HG03108 (cell line): Measurements from ENCODE around the gene TBC1D19.

Experiments
- ATAC-seq: cut with Tn5 transposase; IDR thresholded peaks from one replicate; pipeline ENCODE4 v1.9.1; 2021; ENCODE audit warnings: moderate library complexity; ENCODE audit not compliant: unreplicated experiment

The TBC1D19 gene

DNA sequence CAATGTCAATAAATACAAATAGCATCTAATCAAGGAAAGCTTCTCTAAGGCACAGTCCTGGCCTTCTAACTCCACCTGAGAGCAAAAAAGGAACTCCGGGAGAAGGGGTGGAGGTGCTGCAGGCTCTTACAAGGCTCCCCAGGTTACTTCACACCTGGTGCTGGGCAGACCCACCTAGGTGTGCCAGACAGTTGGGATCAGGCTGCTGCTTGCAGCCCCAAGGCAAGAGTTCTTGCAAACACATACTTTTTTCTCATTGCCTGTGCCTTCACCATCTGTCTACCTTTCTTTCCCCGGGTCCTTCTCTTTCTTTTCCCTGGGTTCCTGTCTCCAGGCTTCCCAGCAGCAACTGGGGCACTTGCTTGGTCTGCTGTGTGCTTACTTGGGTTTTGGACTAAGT is 195.3 kb downstream of the TBC1D19 start:
- ATAC-seq = no peak

DNA sequence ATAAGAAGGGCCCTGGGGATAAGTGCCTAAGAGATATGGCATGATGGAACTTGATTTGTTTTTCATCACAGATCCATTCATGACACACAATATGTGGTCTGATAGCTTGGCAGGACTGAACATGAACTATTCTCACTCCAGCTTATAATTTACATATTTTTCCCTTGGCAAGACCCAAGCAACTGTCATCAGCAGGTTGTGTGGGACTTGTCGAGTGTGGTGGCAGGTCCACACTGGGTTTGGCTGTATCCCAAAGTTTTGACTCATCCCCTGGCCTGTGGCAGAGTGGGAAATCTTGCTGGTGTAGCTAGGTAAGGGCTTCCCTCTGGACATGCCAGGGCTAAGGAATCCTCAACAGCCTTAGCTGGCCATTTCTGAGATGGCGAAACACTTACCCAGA is 195.8 kb downstream of the TBC1D19 start:
- ATAC-seq = no peak

DNA sequence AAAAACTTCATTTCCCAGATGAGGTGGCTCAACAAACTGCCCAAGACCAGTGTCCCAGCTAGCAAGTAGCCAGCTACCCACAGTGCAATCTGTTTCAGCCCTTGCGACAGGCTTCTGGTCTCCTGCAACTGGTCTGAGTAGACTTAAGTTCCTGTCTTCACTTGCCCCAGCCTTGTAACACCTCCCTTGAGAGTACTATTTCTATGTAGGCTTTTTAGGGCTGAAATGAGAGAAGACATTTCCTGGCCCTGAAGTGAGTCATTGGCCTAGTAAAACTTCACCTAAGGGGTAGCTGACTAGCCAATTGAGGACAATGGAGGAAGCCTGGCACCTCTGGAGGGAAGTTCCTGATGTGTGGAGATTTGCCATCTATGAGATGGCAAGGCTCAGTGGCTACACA is 196.7 kb downstream of the TBC1D19 start:
- ATAC-seq = peak; percentile 83

DNA sequence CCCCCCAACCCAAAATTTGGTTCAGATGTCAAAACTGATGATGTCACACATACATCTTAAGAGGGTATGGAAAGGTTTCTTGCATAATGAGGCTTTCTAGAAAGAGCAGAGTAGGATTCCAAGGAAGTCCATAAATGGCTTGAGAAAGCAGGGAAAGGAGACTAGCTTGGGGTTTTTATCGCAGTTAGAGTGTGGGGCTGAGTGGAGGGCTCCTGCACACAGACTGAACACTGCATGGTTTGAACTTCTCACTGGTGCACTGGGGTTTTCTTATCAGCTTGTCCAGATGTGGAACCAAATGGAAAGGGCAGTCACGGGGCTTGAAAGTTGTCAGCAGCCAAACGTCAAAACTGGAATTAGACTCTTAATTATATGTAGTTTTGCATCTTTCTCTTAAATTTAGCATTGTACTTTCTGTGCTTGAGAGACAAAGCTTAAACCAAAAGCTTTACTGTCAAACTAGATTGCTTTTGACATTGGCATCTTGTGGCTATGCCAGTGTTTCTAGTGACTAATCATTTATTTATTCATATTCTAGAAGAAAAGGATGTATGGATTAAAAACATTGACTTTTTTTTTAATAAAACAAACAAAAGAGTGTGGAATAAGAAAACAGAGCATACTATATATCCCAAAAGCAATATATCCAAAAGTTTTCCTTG is 198.4 kb downstream of the TBC1D19 start:
- ATAC-seq = no peak

DNA sequence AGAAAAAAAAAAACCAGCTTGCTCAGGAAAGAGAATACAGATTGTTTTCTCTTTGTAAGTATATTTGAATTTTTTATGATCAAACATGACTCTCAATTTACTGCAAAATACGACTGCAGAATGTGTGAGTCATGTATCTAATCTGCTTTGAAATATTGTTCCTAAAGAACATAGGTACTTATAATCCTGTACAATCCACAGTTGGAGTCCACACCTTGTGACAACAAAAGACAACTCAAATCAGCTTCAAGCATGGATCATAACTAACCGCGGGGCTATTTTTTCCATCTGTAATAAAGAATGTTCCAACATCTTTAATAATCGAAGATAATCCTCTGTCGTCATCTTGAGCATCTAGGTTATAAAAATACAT is 198.9 kb downstream of the TBC1D19 start:
- ATAC-seq = no peak

DNA sequence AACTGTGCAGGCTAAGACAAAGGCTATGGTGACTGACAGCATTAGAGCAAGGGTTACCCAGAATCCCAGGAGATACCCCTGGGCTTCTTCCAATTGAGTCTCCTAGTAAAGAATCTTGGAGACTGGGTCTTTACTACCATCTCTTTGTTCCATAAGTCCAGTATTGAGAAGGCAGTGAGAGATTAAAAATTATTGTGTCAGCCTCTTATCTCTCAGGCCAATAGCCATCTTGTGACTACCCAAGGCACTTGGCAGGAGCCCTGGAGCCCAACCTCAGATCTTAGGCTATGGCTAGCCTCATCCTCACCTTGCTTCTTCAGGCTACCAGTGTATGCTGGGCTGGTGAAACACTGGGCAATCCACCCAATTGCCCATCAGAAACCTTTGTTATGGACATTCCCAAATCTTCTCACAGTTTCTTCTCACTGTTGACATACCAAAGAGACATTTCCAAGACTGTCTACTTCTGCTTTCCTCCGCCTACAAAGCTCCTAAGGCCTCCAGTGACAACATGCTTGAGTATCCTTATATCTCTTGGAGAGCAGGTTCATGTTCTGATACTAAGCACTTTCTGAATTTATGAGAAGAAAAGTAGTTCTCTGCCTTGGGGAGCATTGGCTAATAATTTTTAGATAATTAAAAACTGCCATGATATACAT is 200.5 kb downstream of the TBC1D19 start:
- ATAC-seq = no peak

DNA sequence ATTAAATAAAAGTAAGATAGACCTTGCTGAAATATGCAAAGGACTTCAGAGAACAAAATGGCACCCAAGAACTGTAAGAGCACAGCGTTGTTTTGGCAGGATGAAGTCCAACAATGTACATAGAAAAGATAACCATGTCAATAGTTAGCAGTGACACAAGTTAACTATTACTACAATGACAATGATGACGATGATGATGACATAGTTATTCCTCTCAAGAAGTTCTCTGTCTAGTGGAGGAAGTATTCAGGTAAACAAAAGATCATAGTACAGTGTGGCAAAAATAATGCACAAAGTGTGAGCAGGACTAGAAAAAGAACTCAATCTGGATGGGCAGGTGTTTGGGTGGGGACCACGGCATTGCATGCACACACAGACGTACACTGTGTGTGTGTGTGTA is 201.4 kb downstream of the TBC1D19 start:
- no peak for ATAC-seq

DNA sequence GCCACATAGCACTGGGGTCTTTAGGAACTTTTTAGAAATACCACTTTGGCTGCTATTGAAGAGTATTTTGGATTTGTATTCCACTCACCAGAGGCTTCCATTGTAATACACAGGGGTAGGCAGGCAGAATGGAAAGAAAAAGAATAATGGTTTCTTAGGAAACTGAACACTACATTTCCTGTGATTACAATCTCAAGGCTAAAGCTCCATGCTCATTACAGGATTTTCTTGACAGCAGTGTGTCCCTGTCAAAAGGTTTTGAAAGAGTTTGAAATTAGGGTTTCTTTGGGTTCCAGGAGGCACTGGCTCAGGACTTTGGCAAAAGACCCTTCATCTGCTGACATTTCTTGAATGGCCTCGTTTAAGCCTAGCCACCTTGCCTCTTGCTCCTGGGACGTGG is 201.9 kb downstream of the TBC1D19 start:
- no peak for ATAC-seq

DNA sequence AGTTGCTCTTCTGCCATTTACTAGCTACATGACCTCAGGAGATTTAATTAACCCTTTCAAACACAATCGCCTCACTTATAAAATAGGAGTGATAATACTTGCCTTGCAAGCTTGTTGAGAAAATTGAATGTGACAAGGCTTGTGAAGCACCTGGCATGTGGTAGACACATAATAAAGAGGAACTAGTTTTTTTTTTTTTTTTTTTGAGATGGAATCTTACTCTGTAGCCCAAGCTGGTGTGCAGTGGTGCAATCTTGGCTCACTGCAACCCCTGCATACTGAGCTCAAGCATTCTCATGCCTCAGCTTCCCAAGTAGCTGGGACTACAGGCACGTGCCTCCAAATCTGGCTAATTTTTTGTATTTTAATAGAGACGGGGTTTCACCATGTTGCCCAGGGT is 203.0 kb downstream of the TBC1D19 start:
- ATAC-seq = no peak

DNA sequence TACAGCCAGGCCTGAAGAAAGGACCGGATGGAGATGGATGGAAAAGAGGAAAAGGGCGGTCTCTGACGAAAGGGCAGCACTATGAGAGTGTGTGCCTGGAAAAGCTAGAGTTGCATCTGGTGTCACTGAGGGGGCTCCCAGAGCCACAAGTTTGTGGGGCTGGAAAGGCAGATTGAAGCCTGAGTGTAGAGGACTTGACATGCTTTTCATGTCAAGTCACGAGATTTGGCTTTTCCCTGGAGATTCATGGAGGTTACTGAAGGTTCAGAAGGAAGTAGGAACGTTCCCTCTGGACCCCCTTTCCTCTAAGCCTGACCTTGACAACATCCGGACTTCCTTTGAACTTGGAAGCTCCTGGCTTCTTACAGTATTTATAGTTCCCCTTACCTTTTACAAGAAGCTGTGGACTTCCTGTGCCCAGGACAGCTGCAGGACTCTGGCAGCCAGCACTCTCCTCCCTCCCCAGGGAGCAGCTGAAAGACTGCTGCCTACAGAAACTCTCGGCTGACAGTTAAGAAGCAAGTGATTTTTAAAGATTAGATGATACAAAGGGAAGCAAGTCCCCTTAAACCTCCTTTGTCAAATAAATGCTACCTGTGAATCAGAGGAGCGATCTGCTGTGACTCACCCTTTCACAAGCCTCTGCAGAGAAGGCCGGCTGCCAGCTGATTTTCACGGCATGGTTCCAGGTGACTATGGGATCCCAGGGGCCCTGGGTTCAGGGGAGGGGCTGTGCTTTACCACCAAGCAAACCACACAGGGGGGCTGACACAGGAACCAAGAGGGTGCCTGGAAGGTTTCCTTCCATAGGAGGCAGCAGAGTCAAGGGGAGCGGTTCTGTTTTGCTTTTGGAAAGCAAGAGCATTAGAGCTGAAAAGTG is 203.8 kb downstream of the TBC1D19 start:
- ATAC-seq = peak; percentile 52

DNA sequence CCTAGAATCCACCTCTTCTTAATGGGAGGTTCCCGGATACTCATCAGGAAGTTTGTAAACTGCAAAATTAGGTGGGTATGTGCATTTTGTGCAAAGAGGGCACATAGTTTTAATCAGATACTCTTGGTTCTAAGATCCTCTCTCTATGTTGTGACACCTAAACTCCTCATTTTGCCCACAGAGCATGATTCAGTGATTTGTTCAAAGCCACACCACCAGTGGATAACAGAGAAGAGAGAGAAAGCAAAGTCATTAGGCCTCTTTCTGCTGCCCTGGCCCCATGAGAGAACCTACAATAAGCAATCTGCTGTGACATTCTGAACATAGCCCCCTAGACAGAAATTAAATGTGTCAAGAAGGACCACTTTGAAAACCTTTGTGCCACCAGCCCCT is 204.5 kb downstream of the TBC1D19 start:
- no peak for ATAC-seq

DNA sequence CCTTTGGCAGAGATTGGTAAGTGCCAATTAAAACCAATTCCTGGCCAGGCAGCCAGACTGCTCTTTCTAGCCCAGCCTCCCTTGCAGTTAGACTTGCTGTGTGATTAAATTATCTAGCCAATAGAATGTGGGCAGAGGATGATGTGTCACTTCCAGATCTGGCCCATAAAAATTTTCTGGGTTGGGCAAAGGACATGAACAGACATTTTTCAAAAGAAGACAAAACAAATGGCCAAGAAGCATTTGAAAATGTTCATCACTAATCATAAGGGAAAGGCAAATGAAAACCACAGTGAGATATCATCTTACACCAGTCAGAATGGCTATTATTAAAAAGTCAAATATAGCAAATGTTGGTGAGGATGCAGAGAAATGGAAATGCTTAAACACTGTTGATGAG is 205.3 kb downstream of the TBC1D19 start:
- no peak for ATAC-seq

DNA sequence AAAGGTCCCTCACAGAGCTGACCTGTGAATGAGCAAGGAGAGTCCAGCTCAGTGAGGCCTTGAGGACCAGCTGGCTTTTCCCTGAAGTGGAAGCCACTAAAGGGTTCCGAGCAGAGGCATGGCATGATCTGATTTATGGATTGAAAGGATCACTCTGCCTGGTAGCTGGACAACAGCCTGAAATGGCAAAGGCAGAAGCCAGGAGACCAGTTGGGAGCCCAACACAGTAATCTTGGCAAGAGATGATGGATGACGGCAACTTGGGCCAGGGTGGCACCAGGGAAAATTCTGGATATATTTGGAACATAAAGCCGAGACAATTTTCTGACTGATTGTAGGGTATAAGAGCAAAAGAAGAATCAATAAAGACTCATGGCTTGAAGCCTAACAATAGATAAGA is 207.5 kb downstream of the TBC1D19 start:
- no peak for ATAC-seq

DNA sequence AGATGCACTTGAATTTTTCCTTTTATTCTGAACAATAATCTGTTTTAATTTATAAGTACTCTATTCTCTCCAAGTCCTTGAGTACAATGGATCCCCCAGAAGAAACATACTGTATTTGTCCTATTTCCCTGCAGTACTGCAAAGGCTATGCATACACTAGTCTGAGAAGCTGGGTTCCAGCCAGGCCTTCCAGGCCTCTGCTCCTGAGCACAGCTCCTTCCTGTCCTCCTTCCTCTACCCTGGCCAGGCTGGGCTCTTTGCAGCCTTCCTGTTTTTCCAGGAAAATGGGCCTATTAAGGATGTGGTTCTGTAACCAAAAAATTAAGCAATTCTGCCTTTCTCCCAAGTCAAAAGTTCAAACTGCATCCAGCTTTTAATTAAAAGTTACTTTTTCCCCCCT is 208.8 kb downstream of the TBC1D19 start:
- ATAC-seq = no peak

DNA sequence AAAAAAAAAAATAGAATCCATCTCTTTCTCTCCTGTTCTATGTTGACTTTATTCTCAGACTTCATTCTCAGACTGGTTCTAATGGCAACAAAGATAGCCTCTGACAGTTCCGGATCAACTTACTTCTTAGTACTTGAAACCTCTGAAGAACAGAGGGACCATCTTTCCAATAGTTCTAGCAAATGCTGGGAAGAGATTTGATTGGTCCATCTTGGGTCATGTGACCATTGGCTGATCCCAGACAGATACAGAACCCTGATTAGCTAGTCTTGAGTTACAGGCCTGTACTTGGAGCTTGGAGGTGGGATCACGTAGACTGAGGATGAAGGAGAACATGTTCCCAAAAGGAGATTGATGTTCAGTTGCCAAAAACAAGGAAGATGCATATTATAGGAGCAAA is 209.9 kb downstream of the TBC1D19 start:
- ATAC-seq = no peak

DNA sequence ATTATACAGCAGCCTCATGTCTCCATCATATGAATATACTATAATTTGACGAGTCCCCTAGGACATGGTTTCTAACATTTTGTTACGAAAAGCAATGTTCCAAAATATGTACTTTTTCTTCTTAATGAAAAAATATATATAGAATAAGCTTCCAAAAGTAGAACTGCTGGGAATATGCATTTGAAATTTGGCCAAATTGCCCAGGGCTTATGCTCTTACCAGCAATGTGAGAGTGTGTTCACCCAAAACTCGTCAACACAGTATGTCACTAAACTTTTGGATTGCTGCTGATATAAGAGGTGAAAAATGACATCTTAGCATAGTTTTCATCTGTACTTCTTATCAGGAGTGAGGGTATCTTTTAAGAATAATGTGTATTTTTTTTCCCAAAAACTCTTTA is 212.2 kb downstream of the TBC1D19 start:
- no peak for ATAC-seq

DNA sequence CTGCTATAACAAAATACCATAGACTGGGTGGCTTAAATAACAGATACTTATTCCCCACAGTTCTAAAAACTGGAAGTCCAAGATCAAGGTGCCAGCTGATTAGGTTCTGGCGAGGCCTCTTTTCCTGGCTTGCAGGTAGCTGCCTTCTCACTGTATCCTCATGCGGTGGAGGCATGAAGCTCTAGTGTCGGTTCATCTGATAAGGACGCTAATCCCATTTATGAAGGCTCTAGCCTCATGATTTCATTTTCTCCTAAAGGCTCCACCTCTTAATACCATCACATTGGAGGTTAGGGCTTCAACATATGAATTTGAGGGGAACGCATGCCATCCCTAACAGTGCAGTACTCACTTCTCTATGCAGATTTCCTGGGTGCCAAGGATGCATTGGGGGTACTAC is 218.9 kb downstream of the TBC1D19 start:
- no peak for ATAC-seq

DNA sequence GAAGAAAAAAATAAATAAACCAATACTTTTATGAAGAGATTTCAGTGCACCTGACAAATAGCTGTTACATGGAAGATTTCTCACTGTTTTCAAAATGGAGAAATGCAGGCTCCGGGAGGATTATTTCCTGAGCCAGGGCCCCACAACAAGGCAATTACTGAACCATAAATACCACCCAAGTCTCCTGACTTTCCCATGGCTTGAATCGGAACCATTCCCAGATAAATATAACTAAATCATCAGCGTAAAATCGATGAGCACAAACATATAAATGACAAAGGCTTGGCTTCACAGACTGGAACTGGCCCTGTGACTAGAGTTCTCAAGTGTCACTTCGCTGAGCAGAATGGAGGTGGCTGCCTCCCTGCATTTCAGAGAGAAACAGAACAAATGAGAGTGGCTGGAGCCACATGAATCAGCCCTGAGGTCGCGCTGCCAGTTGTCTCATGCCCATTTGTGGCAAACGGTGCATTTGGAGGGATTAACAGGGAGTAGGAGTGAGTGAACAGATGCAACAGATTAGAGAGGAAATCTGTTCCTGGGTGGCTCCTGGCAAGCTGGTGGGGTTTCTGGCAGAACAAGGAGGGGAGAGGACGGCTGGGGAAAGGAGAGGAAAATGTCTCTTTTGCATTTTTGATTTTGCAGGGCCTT is 219.5 kb downstream of the TBC1D19 start:
- ATAC-seq = no peak

DNA sequence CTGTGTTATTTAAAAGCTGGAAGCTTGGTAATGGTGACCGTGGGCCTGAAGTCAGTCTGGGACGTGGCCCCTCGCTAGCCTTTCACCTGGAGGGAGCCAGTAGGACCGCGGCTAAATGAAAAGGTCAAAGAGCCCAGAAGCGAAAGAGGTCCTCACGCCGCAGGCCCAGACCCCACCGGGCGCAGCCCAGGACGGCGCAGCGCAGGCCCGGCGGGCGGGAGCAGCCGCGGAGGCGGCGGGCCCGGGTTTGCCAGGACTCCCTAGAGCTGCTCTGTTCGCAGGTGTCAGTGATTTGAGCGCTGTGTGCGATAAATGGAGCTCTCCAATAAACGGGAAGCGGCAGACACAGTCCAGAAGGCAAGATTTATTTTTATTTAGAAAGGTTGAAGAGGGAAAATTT is 220.6 kb downstream of the TBC1D19 start:
- no peak for ATAC-seq

DNA sequence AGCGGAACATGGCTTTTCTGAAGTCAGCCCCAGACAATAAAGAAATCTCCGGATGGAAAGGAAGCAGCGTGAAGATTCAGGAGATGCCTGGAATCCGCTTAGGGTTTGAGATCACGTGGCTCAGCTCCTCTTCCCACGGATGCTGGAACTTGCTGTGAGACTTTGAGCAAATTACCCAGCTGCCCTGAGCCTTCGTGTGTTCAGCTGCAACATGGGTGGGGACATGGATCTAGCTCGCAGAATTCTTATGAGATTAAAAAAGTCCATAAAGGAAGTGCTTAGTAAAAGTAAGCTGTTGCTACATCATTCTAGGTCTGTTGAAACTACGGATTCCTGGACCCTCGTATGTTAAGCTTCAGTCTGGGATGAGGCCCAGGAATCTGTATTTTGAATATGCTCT is 221.0 kb downstream of the TBC1D19 start:
- no peak for ATAC-seq
